ENCODE measurements around the gene IRF4. TPM values are rescaled to one million over a fixed set of nuclear protein-coding genes. Genes with fewer than 3 reads are reported as not detected.

IRF4 gene
- total RNA-seq, 1 donor from 2014 or later, result 6.0 TPM

- TF ChIP-seq CTCF (IDR thresholded peaks at IDR 0.05), result no peak
- ATAC-seq (no peak), DNase-seq (no peak)
- Histone ChIP-seq H3K36me3 (no peaks in the 10 kb centered on the region), H3K4me1 (peaks cover 15% of the 10 kb centered on the region), H3K27me3 (ENCODE audit: low read depth) (no peaks in the 10 kb centered on the region), H3K4me3 (peak overlapping the region; percentile 18), H3K9me3 (peaks cover 17% of the 10 kb centered on the region), H3K27ac (peak overlapping the region; percentile 66)
- intact Hi-C loops (cut with DNase I), result no loop called here
Measured at GRCh38 chr6:411402-412145, 20.0 kb downstream of the IRF4 start.

GRCh38 chr6:412146-412886 lies 20.8 kb downstream of the IRF4 start:
- H3K4me1 ChIP-seq, result peaks cover 15% of the 10 kb centered on the region
- no peak for TF ChIP-seq CTCF (IDR thresholded peaks at IDR 0.05)
- DNase-seq (no peak), ATAC-seq (no peak)
- H3K36me3 ChIP-seq, result no peaks in the 10 kb centered on the region
- H3K27me3 ChIP-seq (ENCODE audit: low read depth), result no peaks in the 10 kb centered on the region
- intact Hi-C loops (cut with DNase I), result no loop called here
- H3K27ac ChIP-seq, result no peak overlapping the region
- H3K4me3 ChIP-seq, result peak overlapping the region; percentile 18
- peaks cover 17% of the 10 kb centered on the region for H3K9me3 ChIP-seq

- Histone ChIP-seq H3K27ac (no peak overlapping the region), H3K36me3 (no peaks in the 10 kb centered on the region), H3K27me3 (ENCODE audit: low read depth) (no peaks in the 10 kb centered on the region), H3K4me3 (no peak overlapping the region), H3K4me1 (peaks cover 5% of the 10 kb centered on the region), H3K9me3 (peaks cover 17% of the 10 kb centered on the region)
- ATAC-seq, result no peak
- no peak for TF ChIP-seq CTCF (IDR thresholded peaks at IDR 0.05)
- intact Hi-C loops (cut with DNase I), result no loop called here
- DNase-seq, result no peak
Measured at GRCh38 chr6:414447-414846, 22.9 kb downstream of the IRF4 start.

GRCh38 chr6:415087-415486 lies 23.5 kb downstream of the IRF4 start:
- Histone ChIP-seq H3K9me3 (peaks cover 17% of the 10 kb centered on the region), H3K4me1 (peaks cover 4% of the 10 kb centered on the region), H3K27ac (no peak overlapping the region), H3K27me3 (ENCODE audit: low read depth) (no peaks in the 10 kb centered on the region), H3K4me3 (no peak overlapping the region), H3K36me3 (no peaks in the 10 kb centered on the region)
- TF ChIP-seq CTCF (IDR thresholded peaks at IDR 0.05), result no peak
- DNase-seq, result no peak
- ATAC-seq, result no peak
- intact Hi-C loops (cut with DNase I), result no loop called here

- no peak for TF ChIP-seq CTCF (IDR thresholded peaks at IDR 0.05)
- no peak for DNase-seq
- Histone ChIP-seq H3K4me1 (no peaks in the 10 kb centered on the region), H3K9me3 (peaks cover 9% of the 10 kb centered on the region), H3K27me3 (ENCODE audit: low read depth) (peaks cover 6% of the 10 kb centered on the region), H3K4me3 (no peak overlapping the region), H3K27ac (no peak overlapping the region), H3K36me3 (no peaks in the 10 kb centered on the region)
- no peak for ATAC-seq
- intact Hi-C loops (cut with DNase I), result no loop called here
Measured at GRCh38 chr6:421211-421610, 29.7 kb downstream of the IRF4 start.
